WTC11 (cell line): ENCODE data around the gene NUDT14. TPM values are rescaled to one million over a fixed set of nuclear protein-coding genes. Genes with fewer than 3 reads are reported as not detected.

ENCODE experiments used
- ATAC-seq: fragments of 200-7000 bp; cut with Tn5 transposase; 2 replicates; pipeline ENCODE4 v1.10.0; 2021; ENCODE audit warnings: mild to moderate bottlenecking, moderate library complexity
- CTCF ChIA-PET: fragments of 300-600 bp; sonication (Branson Sonifier 250); formaldehyde crosslinking; loops from one replicate; lab custom pipeline; 2021; ENCODE audit warnings: antibody characterized with exemption; lab: Charles Lee
- POLR2A ChIA-PET: fragments of 350-600 bp; sonication (Branson Sonifier 250); formaldehyde crosslinking; loops from one replicate; lab custom pipeline; 2021; ENCODE audit warnings: antibody characterized with exemption; lab: Charles Lee
- DNase-seq: peaks from one replicate; pipeline ENCODE4 v3.0.0; 2021; ENCODE audit warnings: low spot score
- H3K27ac Mint-ChIP-seq: 2 replicates; pipeline ENCODE4 v1.8.0; 2021; ENCODE audit warnings: mixed read lengths
- H3K27me3 Mint-ChIP-seq: 2 replicates; pipeline ENCODE4 v1.8.0; 2021; ENCODE audit warnings: low read depth, mild to moderate bottlenecking, moderate library complexity, mixed read lengths
- H3K36me3 Mint-ChIP-seq: 2 replicates; pipeline ENCODE4 v1.8.0; 2021; ENCODE audit warnings: mixed read lengths
- H3K4me1 Mint-ChIP-seq: 2 replicates; pipeline ENCODE4 v1.8.0; 2022; ENCODE audit warnings: mixed read lengths
- H3K4me3 Mint-ChIP-seq: 2 replicates; pipeline ENCODE4 v1.8.0; 2021; ENCODE audit warnings: mild to moderate bottlenecking, moderate library complexity, mixed read lengths
- H3K9me3 Mint-ChIP-seq: 2 replicates; pipeline ENCODE4 v1.8.0; 2021; ENCODE audit warnings: mixed read lengths
- ELF4 ChIP-seq: sonication (generic); formaldehyde crosslinking; IDR thresholded peaks from 2 replicates; pipeline ENCODE4 v1.8.1; 2022; ENCODE audit warnings: low read depth, mild to moderate bottlenecking, moderate library complexity, missing genetic modification reagents
- HMGA2 ChIP-seq: fragments of 250-450 bp; sonication (Bioruptor Pico); IDR thresholded peaks from 2 replicates; pipeline ENCODE4 v1.4.0; 2021; ENCODE audit warnings: mild to moderate bottlenecking, moderate library complexity
- JUN ChIP-seq: sonication (generic); formaldehyde crosslinking; IDR thresholded peaks from 2 replicates; pipeline ENCODE4 v1.8.0; 2023; ENCODE audit warnings: mild to moderate bottlenecking, missing genetic modification reagents
- NFATC4 ChIP-seq: fragments of 250-450 bp; sonication (Bioruptor Pico); IDR thresholded peaks from 2 replicates; pipeline ENCODE4 v1.9.0; 2021; ENCODE audit warnings: mild to moderate bottlenecking
- NR1H2 ChIP-seq: sonication (generic); formaldehyde crosslinking; IDR thresholded peaks from 2 replicates; pipeline ENCODE4 v1.9.0; 2021; ENCODE audit warnings: mild to moderate bottlenecking, moderate library complexity, missing genetic modification reagents
- NR3C1 ChIP-seq: sonication (generic); formaldehyde crosslinking; conservative IDR thresholded peaks from 2 replicates; pipeline ENCODE4 v1.8.1; 2023; ENCODE audit warnings: low read depth, mild to moderate bottlenecking, missing genetic modification reagents
- RELA ChIP-seq: sonication (generic); formaldehyde crosslinking; IDR thresholded peaks from 2 replicates; pipeline ENCODE4 v1.8.1; 2022; ENCODE audit warnings: missing genetic modification reagents, mild to moderate bottlenecking, borderline replicate concordance
- RORB ChIP-seq: fragments of 250-450 bp; sonication (Bioruptor Pico); IDR thresholded peaks from 2 replicates; pipeline ENCODE4 v1.9.0; 2021; ENCODE audit warnings: mild to moderate bottlenecking
- SMAD3 ChIP-seq: sonication (generic); formaldehyde crosslinking; IDR thresholded peaks from 2 replicates; pipeline ENCODE4 v1.8.0; 2022; ENCODE audit warnings: missing genetic modification reagents, mild to moderate bottlenecking, borderline replicate concordance
- SOX15 ChIP-seq: fragments of 250-450 bp; sonication (Bioruptor Pico); IDR thresholded peaks from 2 replicates; pipeline ENCODE4 v1.9.0; 2021; ENCODE audit warnings: mild to moderate bottlenecking
- ZNF423 ChIP-seq: fragments of 250-450 bp; sonication (Bioruptor Pico); IDR thresholded peaks from 2 replicates; pipeline ENCODE4 v2.1.2; 2022; ENCODE audit warnings: mild to moderate bottlenecking, moderate library complexity
- total RNA-seq: library from RNA; stranded (reverse); gene quantifications from 3 replicates; pipeline ENCODE4 v1.2.3, GENCODE V29; 2021
- TF ChIP-seq, protein P1 (sequence below): sonication (generic); formaldehyde crosslinking; IDR thresholded peaks from 2 replicates; pipeline ENCODE4 v1.8.1; 2022; ENCODE audit warnings: low read depth, mild to moderate bottlenecking, moderate library complexity, missing genetic modification reagents, borderline replicate concordance
- TF ChIP-seq, protein P2 (sequence below): sonication (generic); formaldehyde crosslinking; IDR thresholded peaks from 2 replicates; pipeline ENCODE4 v1.8.1; 2023; ENCODE audit warnings: mild to moderate bottlenecking, missing genetic modification reagents, borderline replicate concordance
- TF ChIP-seq, protein P3 (sequence below): sonication (generic); formaldehyde crosslinking; IDR thresholded peaks from 2 replicates; pipeline ENCODE4 v1.8.0; 2023; ENCODE audit warnings: mild to moderate bottlenecking, missing genetic modification reagents
- TF ChIP-seq, protein P4 (sequence below): fragments of 250-450 bp; sonication (Bioruptor Pico); IDR thresholded peaks from 2 replicates; pipeline ENCODE4 v1.9.0; 2021; ENCODE audit warnings: moderate library complexity, mild to moderate bottlenecking, inconsistent platforms, borderline replicate concordance
- TF ChIP-seq, protein P5 (sequence below): sonication (generic); formaldehyde crosslinking; conservative IDR thresholded peaks from 2 replicates; pipeline ENCODE4 v1.8.1; 2022; ENCODE audit warnings: mild to moderate bottlenecking, missing genetic modification reagents
- TF ChIP-seq, protein P6 (sequence below): sonication (generic); formaldehyde crosslinking; IDR thresholded peaks from 2 replicates; pipeline ENCODE4 v1.8.0; 2023; ENCODE audit warnings: missing genetic modification reagents, mild to moderate bottlenecking, borderline replicate concordance

Gene NUDT14
- total RNA-seq, 1 experiment from 2014 or later = 35.4 TPM

DNA sequence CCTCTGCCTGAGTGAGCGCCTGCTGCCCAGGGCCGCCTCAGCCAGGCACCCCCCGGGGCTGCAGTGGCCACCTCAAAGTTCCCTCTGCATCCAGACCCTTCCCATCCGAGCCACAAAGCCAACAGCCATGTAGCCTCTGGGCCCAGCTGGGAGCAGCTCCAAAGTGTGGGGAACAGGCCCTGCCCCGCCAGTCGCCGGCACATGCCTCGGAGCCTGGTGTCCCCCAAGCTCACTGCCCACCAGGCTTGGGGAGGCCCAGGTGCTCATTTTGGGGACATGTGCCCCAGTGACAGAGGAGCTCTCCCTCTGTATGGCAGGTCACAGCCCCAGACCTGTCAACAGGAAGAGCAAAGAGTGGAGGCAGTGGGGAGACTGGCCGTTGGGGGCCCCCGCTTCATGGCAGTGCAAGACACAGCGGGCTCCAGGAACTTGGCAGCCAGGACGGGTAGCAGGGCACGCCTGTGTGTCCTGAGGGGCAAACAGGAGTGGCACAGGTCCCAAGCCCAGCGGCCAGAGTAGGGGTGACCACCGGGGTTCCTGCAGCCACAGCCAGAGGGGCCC, 42.5 kb downstream of the NUDT14 start:
- peaks cover 21% of the 10 kb centered on the region for H3K36me3 Mint-ChIP-seq
- peaks cover 11% of the 10 kb centered on the region for H3K9me3 Mint-ChIP-seq
- H3K27ac Mint-ChIP-seq = no peak overlapping the region
- no peaks in the 10 kb centered on the region for H3K4me1 Mint-ChIP-seq
- DNase-seq = no peak
- no peak for TF ChIP-seq RELA (CRISPR knock-in tag)
- TF ChIP-seq, protein P1, sequence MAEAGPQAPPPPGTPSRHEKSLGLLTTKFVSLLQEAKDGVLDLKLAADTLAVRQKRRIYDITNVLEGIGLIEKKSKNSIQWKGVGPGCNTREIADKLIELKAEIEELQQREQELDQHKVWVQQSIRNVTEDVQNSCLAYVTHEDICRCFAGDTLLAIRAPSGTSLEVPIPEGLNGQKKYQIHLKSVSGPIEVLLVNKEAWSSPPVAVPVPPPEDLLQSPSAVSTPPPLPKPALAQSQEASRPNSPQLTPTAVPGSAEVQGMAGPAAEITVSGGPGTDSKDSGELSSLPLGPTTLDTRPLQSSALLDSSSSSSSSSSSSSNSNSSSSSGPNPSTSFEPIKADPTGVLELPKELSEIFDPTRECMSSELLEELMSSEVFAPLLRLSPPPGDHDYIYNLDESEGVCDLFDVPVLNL (CRISPR knock-in tag) = no peak
- no peak for TF ChIP-seq ZNF423 (CRISPR knock-in tag)
- no peak for TF ChIP-seq HMGA2 (CRISPR knock-in tag)
- TF ChIP-seq, protein P2, sequence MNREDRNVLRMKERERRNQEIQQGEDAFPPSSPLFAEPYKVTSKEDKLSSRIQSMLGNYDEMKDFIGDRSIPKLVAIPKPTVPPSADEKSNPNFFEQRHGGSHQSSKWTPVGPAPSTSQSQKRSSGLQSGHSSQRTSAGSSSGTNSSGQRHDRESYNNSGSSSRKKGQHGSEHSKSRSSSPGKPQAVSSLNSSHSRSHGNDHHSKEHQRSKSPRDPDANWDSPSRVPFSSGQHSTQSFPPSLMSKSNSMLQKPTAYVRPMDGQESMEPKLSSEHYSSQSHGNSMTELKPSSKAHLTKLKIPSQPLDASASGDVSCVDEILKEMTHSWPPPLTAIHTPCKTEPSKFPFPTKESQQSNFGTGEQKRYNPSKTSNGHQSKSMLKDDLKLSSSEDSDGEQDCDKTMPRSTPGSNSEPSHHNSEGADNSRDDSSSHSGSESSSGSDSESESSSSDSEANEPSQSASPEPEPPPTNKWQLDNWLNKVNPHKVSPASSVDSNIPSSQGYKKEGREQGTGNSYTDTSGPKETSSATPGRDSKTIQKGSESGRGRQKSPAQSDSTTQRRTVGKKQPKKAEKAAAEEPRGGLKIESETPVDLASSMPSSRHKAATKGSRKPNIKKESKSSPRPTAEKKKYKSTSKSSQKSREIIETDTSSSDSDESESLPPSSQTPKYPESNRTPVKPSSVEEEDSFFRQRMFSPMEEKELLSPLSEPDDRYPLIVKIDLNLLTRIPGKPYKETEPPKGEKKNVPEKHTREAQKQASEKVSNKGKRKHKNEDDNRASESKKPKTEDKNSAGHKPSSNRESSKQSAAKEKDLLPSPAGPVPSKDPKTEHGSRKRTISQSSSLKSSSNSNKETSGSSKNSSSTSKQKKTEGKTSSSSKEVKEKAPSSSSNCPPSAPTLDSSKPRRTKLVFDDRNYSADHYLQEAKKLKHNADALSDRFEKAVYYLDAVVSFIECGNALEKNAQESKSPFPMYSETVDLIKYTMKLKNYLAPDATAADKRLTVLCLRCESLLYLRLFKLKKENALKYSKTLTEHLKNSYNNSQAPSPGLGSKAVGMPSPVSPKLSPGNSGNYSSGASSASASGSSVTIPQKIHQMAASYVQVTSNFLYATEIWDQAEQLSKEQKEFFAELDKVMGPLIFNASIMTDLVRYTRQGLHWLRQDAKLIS (CRISPR knock-in tag) = no peak
- no peak for TF ChIP-seq ELF4 (CRISPR knock-in tag)
- TF ChIP-seq, protein P3, sequence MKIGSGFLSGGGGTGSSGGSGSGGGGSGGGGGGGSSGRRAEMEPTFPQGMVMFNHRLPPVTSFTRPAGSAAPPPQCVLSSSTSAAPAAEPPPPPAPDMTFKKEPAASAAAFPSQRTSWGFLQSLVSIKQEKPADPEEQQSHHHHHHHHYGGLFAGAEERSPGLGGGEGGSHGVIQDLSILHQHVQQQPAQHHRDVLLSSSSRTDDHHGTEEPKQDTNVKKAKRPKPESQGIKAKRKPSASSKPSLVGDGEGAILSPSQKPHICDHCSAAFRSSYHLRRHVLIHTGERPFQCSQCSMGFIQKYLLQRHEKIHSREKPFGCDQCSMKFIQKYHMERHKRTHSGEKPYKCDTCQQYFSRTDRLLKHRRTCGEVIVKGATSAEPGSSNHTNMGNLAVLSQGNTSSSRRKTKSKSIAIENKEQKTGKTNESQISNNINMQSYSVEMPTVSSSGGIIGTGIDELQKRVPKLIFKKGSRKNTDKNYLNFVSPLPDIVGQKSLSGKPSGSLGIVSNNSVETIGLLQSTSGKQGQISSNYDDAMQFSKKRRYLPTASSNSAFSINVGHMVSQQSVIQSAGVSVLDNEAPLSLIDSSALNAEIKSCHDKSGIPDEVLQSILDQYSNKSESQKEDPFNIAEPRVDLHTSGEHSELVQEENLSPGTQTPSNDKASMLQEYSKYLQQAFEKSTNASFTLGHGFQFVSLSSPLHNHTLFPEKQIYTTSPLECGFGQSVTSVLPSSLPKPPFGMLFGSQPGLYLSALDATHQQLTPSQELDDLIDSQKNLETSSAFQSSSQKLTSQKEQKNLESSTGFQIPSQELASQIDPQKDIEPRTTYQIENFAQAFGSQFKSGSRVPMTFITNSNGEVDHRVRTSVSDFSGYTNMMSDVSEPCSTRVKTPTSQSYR = no peak
- TF ChIP-seq RORB = no peak
- no peak for TF ChIP-seq NFATC4 (CRISPR knock-in tag)
- TF ChIP-seq JUN (CRISPR knock-in tag) = no peak
- TF ChIP-seq NR3C1 (CRISPR knock-in tag) = no peak
- no peak for TF ChIP-seq SMAD3 (CRISPR knock-in tag)
- TF ChIP-seq, protein P4, sequence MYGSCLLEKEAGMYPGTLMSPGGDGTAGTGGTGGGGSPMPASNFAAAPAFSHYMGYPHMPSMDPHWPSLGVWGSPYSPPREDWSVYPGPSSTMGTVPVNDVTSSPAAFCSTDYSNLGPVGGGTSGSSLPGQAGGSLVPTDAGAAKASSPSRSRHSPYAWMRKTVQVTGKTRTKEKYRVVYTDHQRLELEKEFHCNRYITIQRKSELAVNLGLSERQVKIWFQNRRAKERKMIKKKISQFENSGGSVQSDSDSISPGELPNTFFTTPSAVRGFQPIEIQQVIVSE (CRISPR knock-in tag) = no peak
- TF ChIP-seq, protein P5, sequence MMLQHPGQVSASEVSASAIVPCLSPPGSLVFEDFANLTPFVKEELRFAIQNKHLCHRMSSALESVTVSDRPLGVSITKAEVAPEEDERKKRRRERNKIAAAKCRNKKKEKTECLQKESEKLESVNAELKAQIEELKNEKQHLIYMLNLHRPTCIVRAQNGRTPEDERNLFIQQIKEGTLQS (CRISPR knock-in tag) = no peak
- TF ChIP-seq SOX15 (CRISPR knock-in tag) = no peak
- TF ChIP-seq NR1H2 (CRISPR knock-in tag) = no peak
- TF ChIP-seq, all 79 proteins: peak for 0
- CTCF ChIA-PET = no interaction called here
- no peak overlapping the region for H3K4me3 Mint-ChIP-seq
- no peak for ATAC-seq
- POLR2A ChIA-PET = no interaction called here
- H3K27me3 Mint-ChIP-seq = no peaks in the 10 kb centered on the region

DNA sequence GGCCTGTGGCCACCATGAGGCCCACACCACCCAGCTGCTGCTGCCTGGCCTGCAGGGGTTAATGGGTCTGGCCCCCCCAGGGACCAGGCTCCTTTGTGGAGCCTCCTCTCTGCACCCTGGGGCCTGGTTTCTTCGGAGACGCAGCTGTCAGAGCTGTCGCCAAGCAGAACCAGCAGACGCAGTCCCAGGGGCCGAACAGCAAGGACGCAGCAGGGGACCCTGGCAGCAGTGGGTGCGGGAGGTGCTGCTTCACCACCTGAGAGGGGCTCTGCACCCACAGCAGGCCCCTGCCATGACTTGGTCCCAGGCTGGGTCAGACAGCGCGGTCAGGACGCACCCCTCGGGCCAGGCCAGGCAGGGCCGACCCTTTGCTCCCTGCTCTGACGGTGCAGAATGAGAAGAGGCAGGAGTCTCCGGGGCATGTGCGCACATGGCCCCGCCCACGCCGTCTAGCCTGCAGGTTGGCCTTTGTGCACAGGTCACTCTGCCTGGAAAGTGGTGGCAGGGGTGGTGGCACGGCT, 43.0 kb downstream of the NUDT14 start:
- no peaks in the 10 kb centered on the region for H3K27me3 Mint-ChIP-seq
- ATAC-seq = no peak; the same call in 1 of the 2 replicates
- H3K36me3 Mint-ChIP-seq = peaks cover 21% of the 10 kb centered on the region
- CTCF ChIA-PET = interaction anchor here (0.6 to 2.1 kb wide), 4 partner anchors 44 to 153 kb away, joined by 3 to 14 read pairs (median 4); no protein-coding TSS in a partner anchor
- H3K4me1 Mint-ChIP-seq = no peaks in the 10 kb centered on the region
- DNase-seq = no peak
- H3K4me3 Mint-ChIP-seq = no peak overlapping the region
- no peak overlapping the region for H3K27ac Mint-ChIP-seq
- peaks cover 15% of the 10 kb centered on the region for H3K9me3 Mint-ChIP-seq
- POLR2A ChIA-PET = no interaction called here
- TF ChIP-seq, protein P1 (CRISPR knock-in tag) = no peak
- TF ChIP-seq SOX15 (CRISPR knock-in tag) = no peak
- TF ChIP-seq, protein P6, sequence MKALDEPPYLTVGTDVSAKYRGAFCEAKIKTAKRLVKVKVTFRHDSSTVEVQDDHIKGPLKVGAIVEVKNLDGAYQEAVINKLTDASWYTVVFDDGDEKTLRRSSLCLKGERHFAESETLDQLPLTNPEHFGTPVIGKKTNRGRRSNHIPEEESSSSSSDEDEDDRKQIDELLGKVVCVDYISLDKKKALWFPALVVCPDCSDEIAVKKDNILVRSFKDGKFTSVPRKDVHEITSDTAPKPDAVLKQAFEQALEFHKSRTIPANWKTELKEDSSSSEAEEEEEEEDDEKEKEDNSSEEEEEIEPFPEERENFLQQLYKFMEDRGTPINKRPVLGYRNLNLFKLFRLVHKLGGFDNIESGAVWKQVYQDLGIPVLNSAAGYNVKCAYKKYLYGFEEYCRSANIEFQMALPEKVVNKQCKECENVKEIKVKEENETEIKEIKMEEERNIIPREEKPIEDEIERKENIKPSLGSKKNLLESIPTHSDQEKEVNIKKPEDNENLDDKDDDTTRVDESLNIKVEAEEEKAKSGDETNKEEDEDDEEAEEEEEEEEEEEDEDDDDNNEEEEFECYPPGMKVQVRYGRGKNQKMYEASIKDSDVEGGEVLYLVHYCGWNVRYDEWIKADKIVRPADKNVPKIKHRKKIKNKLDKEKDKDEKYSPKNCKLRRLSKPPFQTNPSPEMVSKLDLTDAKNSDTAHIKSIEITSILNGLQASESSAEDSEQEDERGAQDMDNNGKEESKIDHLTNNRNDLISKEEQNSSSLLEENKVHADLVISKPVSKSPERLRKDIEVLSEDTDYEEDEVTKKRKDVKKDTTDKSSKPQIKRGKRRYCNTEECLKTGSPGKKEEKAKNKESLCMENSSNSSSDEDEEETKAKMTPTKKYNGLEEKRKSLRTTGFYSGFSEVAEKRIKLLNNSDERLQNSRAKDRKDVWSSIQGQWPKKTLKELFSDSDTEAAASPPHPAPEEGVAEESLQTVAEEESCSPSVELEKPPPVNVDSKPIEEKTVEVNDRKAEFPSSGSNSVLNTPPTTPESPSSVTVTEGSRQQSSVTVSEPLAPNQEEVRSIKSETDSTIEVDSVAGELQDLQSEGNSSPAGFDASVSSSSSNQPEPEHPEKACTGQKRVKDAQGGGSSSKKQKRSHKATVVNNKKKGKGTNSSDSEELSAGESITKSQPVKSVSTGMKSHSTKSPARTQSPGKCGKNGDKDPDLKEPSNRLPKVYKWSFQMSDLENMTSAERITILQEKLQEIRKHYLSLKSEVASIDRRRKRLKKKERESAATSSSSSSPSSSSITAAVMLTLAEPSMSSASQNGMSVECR (CRISPR knock-in tag) = no peak
